DND-41 (cell line): ENCODE results near the gene OBP2B.
"Not testable (repeated sequence)": the region's sequence is repeated elsewhere in the genome, so short reads cannot be mapped to it uniquely, and the experiment has no call there.

ENCODE experiments used
- ATAC-seq: fragments of 200-7000 bp; cut with Tn5 transposase; 3 replicates; pipeline ENCODE4 v1.9.1; 2021; ENCODE audit warnings: low read depth; ENCODE audit not compliant: insufficient read depth
- DNase-seq: peaks from one replicate; pipeline ENCODE4 v3.0.0-alpha.2; 2020
- H2AFZ ChIP-seq: 2 replicates; pipeline ENCODE4 v1.6.0; 2012; ENCODE audit warnings: low read depth, low read length
- H3K27ac ChIP-seq: 2 replicates; pipeline ENCODE4 v1.5.1; 2012; ENCODE audit warnings: low read length, inconsistent platforms
- H3K27me3 ChIP-seq: fragments of 200-600 bp; sonication (generic); 2 replicates; pipeline ENCODE4 v1.6.0; 2012; ENCODE audit warnings: low read length, mild to moderate bottlenecking, inconsistent platforms; ENCODE audit not compliant: insufficient read depth, poor library complexity
- H3K36me3 ChIP-seq: 2 replicates; pipeline ENCODE4 v1.5.1; 2012; ENCODE audit warnings: low read length, inconsistent platforms; ENCODE audit not compliant: insufficient read depth
- H3K4me1 ChIP-seq: 2 replicates; pipeline ENCODE4 v1.5.1; 2012; ENCODE audit warnings: mild to moderate bottlenecking, low read length; ENCODE audit not compliant: insufficient read depth
- H3K4me2 ChIP-seq: 2 replicates; pipeline ENCODE4 v1.6.0; 2012; ENCODE audit warnings: mild to moderate bottlenecking, moderate library complexity, low read length, inconsistent platforms; ENCODE audit not compliant: insufficient read depth
- H3K4me3 ChIP-seq, 2 experiments: fragments of 200-600 bp in 1 of 2; shearing (Covaris generic) in 1 of 2; 2 replicates each; pipeline ENCODE4 v1.5.1; 2012 to 2016; ENCODE audit warnings: inconsistent platforms in 2 of 2, low read length in 2 of 2, mild to moderate bottlenecking in 2 of 2, low read depth in 1 of 2, moderate library complexity in 1 of 2
- H3K79me2 ChIP-seq: 2 replicates; pipeline ENCODE4 v1.6.0; 2012; ENCODE audit warnings: low read length, inconsistent platforms; ENCODE audit not compliant: insufficient read depth
- H3K9ac ChIP-seq: 2 replicates; pipeline ENCODE4 v1.6.0; 2012; ENCODE audit warnings: low read depth, mild to moderate bottlenecking, inconsistent platforms, low read length, moderate library complexity
- H3K9me3 ChIP-seq: 2 replicates; pipeline ENCODE4 v1.5.1; 2012; ENCODE audit warnings: low read length, moderate library complexity, mild to moderate bottlenecking, inconsistent platforms; ENCODE audit not compliant: insufficient read depth, severe bottlenecking
- H4K20me1 ChIP-seq: 2 replicates; pipeline ENCODE4 v1.6.0; 2012; ENCODE audit warnings: low read length; ENCODE audit not compliant: insufficient read depth
- CTCF ChIP-seq: IDR thresholded peaks from 2 replicates; pipeline ENCODE4 v1.5.1; 2012; ENCODE audit warnings: borderline replicate concordance, low read length, moderate library complexity, mild to moderate bottlenecking; ENCODE audit not compliant: poor library complexity, severe bottlenecking; ENCODE audit errors: extremely low read depth
- EZH2 ChIP-seq: IDR thresholded peaks from 3 replicates; pipeline ENCODE4 v1.6.1; 2012; ENCODE audit warnings: borderline replicate concordance, low read depth, mild to moderate bottlenecking, moderate library complexity, low read length, inconsistent platforms; ENCODE audit not compliant: severe bottlenecking

Gene OBP2B

GRCh38 chr9:133207021-133207531 lies 2.0 kb downstream of the OBP2B start:
- Histone ChIP-seq H3K27me3 (no peaks in the 10 kb centered on the region), H3K4me3 (no peak overlapping the region), H3K36me3 (no peaks in the 10 kb centered on the region), H3K9ac (no peak overlapping the region), H3K4me2 (no peak overlapping the region), H3K4me1 (no peaks in the 10 kb centered on the region), H4K20me1 (no peaks in the 10 kb centered on the region), H3K79me2 (no peaks in the 10 kb centered on the region), H2AFZ (no peak overlapping the region), H3K27ac (no peak overlapping the region), H3K9me3 (no peaks in the 10 kb centered on the region)
- DNase-seq = no peak
- TF ChIP-seq CTCF (no peak), EZH2 (no peak)
- ATAC-seq = no peak

GRCh38 chr9:133205996-133206931 lies 2.8 kb downstream of the OBP2B start:
- Histone ChIP-seq H3K4me1 (no peaks in the 10 kb centered on the region), H3K79me2 (no peaks in the 10 kb centered on the region), H4K20me1 (no peaks in the 10 kb centered on the region), H3K36me3 (no peaks in the 10 kb centered on the region), H2AFZ (no peak overlapping the region), H3K27ac (no peak overlapping the region), H3K4me2 (no peak overlapping the region), H3K27me3 (no peaks in the 10 kb centered on the region), H3K4me3 (no peak overlapping the region), H3K9me3 (no peaks in the 10 kb centered on the region), H3K9ac (no peak overlapping the region)
- DNase-seq (no peak), ATAC-seq (no peak)
- TF ChIP-seq CTCF (no peak), EZH2 (no peak)

GRCh38 chr9:133205481-133205887 lies 3.6 kb downstream of the OBP2B start:
- not testable (repeated sequence) for H3K36me3 ChIP-seq, H3K4me1 ChIP-seq, H3K27ac ChIP-seq, H3K4me3 ChIP-seq, H3K9ac ChIP-seq, H3K9me3 ChIP-seq, H3K4me2 ChIP-seq, H2AFZ ChIP-seq, H3K27me3 ChIP-seq, ATAC-seq, H4K20me1 ChIP-seq, DNase-seq, H3K79me2 ChIP-seq

- Histone ChIP-seq H3K79me2 (no peaks in the 10 kb centered on the region), H4K20me1 (no peaks in the 10 kb centered on the region), H3K4me2 (no peak overlapping the region), H3K9ac (no peak overlapping the region), H3K27me3 (no peaks in the 10 kb centered on the region), H3K4me3 (no peak overlapping the region), H3K9me3 (no peaks in the 10 kb centered on the region), H3K4me1 (no peaks in the 10 kb centered on the region), H2AFZ (no peak overlapping the region), H3K27ac (no peak overlapping the region), H3K36me3 (no peaks in the 10 kb centered on the region)
- ATAC-seq (no peak), DNase-seq (no peak)
- TF ChIP-seq CTCF = no peak
- no peak for TF ChIP-seq EZH2
Observed at GRCh38 chr9:133204993-133205336, 4.1 kb downstream of the OBP2B start.
